Panc1 (cell line): ENCODE results near the gene ZNF783.

ENCODE experiments used
- CTCF ChIP-seq: fragments of 450-650 bp; IDR thresholded peaks from 2 replicates; pipeline ENCODE4 v1.5.1; 2017; ENCODE audit warnings: mild to moderate bottlenecking
- POLR2AphosphoS5 ChIP-seq: IDR thresholded peaks from 2 replicates; pipeline ENCODE4 v1.6.1; 2012; ENCODE audit warnings: mild to moderate bottlenecking, low read depth, low read length, moderate library complexity
- REST ChIP-seq, 2 experiments: IDR thresholded peaks; 2 replicates each; pipeline ENCODE4 v1.6.1; 2011 to 2012; ENCODE audit warnings: low read depth in 2 of 2, control low read depth in 1 of 2, low read length in 1 of 2, mild to moderate bottlenecking in 1 of 2, moderate library complexity in 1 of 2; ENCODE audit not compliant: insufficient read depth in 1 of 2
- TCF7L2 ChIP-seq: IDR thresholded peaks from 2 replicates; pipeline ENCODE4 v1.6.1; 2011; ENCODE audit warnings: mild to moderate bottlenecking, low read depth, low read length, inconsistent platforms

GRCh38 chr7:149284850-149285585 lies 23.0 kb downstream of the ZNF783 start:
- no peak; the same call in 1 of the 2 replicates for TF ChIP-seq CTCF
- peak; percentile 76 for TF ChIP-seq POLR2AphosphoS5
- TF ChIP-seq REST (IDR thresholded peaks at IDR 0.05; ENCODE audit: insufficient read depth in 1 of 2, low read depth in 2 of 2, low read length in 1 of 2): no peak
- TF ChIP-seq TCF7L2: peak; percentile 92
